Dermis microvascular lymphatic vessel endothelial cell (primary cell): ENCODE results near the gene MAD1L1. TPM values are rescaled to one million over a fixed set of nuclear protein-coding genes. Genes with fewer than 3 reads are reported as not detected.
"Not testable (repeated sequence)": the region's sequence is repeated elsewhere in the genome, so short reads cannot be mapped to it uniquely, and the experiment has no call there.

Source experiments
- DNase-seq, 2 donors: peaks; one replicate each; pipeline versions ENCODE4 v3.0.0 to v3.0.0-alpha.2; 2010; ENCODE audit warnings: low read depth in 2 of 2
- total RNA-seq: library from RNA; depleted of rRNA; stranded (reverse); fragments of >200 nt; gene quantifications from 2 replicates; pipeline ENCODE4 v1.2.1, GENCODE V29; 2014

MAD1L1 gene
- total RNA-seq, 1 donor from 2014 or later, result 41.1 TPM

GRCh38 chr7:1974290-1975101 lies 258.2 kb downstream of the MAD1L1 start:
- DNase-seq, result no peak

- DNase-seq, result no peak
Measured at GRCh38 chr7:1973321-1974251, 259.2 kb downstream of the MAD1L1 start.

GRCh38 chr7:1972744-1973143 lies 260.0 kb downstream of the MAD1L1 start:
- no peak for DNase-seq

GRCh38 chr7:1971946-1972654 lies 260.6 kb downstream of the MAD1L1 start:
- no peak for DNase-seq

GRCh38 chr7:1970895-1971294 lies 261.9 kb downstream of the MAD1L1 start:
- no peak for DNase-seq

GRCh38 chr7:1970285-1970660 lies 262.5 kb downstream of the MAD1L1 start:
- DNase-seq, result not testable (repeated sequence)

- no peak for DNase-seq
Measured at GRCh38 chr7:1969459-1970284, 263.1 kb downstream of the MAD1L1 start.

GRCh38 chr7:1968397-1969111 lies 264.2 kb downstream of the MAD1L1 start:
- DNase-seq, result no peak

- no peak for DNase-seq
Measured at GRCh38 chr7:1967512-1968396, 265.0 kb downstream of the MAD1L1 start.

GRCh38 chr7:1966631-1967200 lies 266.0 kb downstream of the MAD1L1 start:
- DNase-seq, result no peak

GRCh38 chr7:1965579-1966294 lies 267.0 kb downstream of the MAD1L1 start:
- no peak for DNase-seq

- DNase-seq, result no peak
Measured at GRCh38 chr7:1964913-1965578, 267.7 kb downstream of the MAD1L1 start.

GRCh38 chr7:1964211-1964912 lies 268.4 kb downstream of the MAD1L1 start:
- no peak for DNase-seq

- peak; percentile 27 for DNase-seq
Measured at GRCh38 chr7:1963575-1963974, 269.2 kb downstream of the MAD1L1 start.

GRCh38 chr7:1961701-1962276 lies 271.0 kb downstream of the MAD1L1 start:
- DNase-seq, result peak in 1 of 2 donors; percentile 43

- DNase-seq, result no peak
Measured at GRCh38 chr7:1959305-1959704, 273.4 kb downstream of the MAD1L1 start.
